DND-41 (cell line): ENCODE data around the gene TSEN2.

Source experiments
- ATAC-seq: fragments of 200-7000 bp; cut with Tn5 transposase; 3 replicates; pipeline ENCODE4 v1.9.1; 2021; ENCODE audit warnings: low read depth; ENCODE audit not compliant: insufficient read depth
- DNase-seq: peaks from one replicate; pipeline ENCODE4 v3.0.0-alpha.2; 2020
- H2AFZ ChIP-seq: 2 replicates; pipeline ENCODE4 v1.6.0; 2012; ENCODE audit warnings: low read depth, low read length
- H3K27ac ChIP-seq: 2 replicates; pipeline ENCODE4 v1.5.1; 2012; ENCODE audit warnings: low read length, inconsistent platforms
- H3K27me3 ChIP-seq: fragments of 200-600 bp; sonication (generic); 2 replicates; pipeline ENCODE4 v1.6.0; 2012; ENCODE audit warnings: low read length, mild to moderate bottlenecking, inconsistent platforms; ENCODE audit not compliant: insufficient read depth, poor library complexity
- H3K36me3 ChIP-seq: 2 replicates; pipeline ENCODE4 v1.5.1; 2012; ENCODE audit warnings: low read length, inconsistent platforms; ENCODE audit not compliant: insufficient read depth
- H3K4me1 ChIP-seq: 2 replicates; pipeline ENCODE4 v1.5.1; 2012; ENCODE audit warnings: mild to moderate bottlenecking, low read length; ENCODE audit not compliant: insufficient read depth
- H3K4me2 ChIP-seq: 2 replicates; pipeline ENCODE4 v1.6.0; 2012; ENCODE audit warnings: mild to moderate bottlenecking, moderate library complexity, low read length, inconsistent platforms; ENCODE audit not compliant: insufficient read depth
- H3K4me3 ChIP-seq, 2 experiments: fragments of 200-600 bp in 1 of 2; shearing (Covaris generic) in 1 of 2; 2 replicates each; pipeline ENCODE4 v1.5.1; 2012 to 2016; ENCODE audit warnings: inconsistent platforms in 2 of 2, low read length in 2 of 2, mild to moderate bottlenecking in 2 of 2, low read depth in 1 of 2, moderate library complexity in 1 of 2
- H3K79me2 ChIP-seq: 2 replicates; pipeline ENCODE4 v1.6.0; 2012; ENCODE audit warnings: low read length, inconsistent platforms; ENCODE audit not compliant: insufficient read depth
- H3K9ac ChIP-seq: 2 replicates; pipeline ENCODE4 v1.6.0; 2012; ENCODE audit warnings: low read depth, mild to moderate bottlenecking, inconsistent platforms, low read length, moderate library complexity
- H3K9me3 ChIP-seq: 2 replicates; pipeline ENCODE4 v1.5.1; 2012; ENCODE audit warnings: low read length, moderate library complexity, mild to moderate bottlenecking, inconsistent platforms; ENCODE audit not compliant: insufficient read depth, severe bottlenecking
- H4K20me1 ChIP-seq: 2 replicates; pipeline ENCODE4 v1.6.0; 2012; ENCODE audit warnings: low read length; ENCODE audit not compliant: insufficient read depth
- CTCF ChIP-seq: IDR thresholded peaks from 2 replicates; pipeline ENCODE4 v1.5.1; 2012; ENCODE audit warnings: borderline replicate concordance, low read length, moderate library complexity, mild to moderate bottlenecking; ENCODE audit not compliant: poor library complexity, severe bottlenecking; ENCODE audit errors: extremely low read depth
- EZH2 ChIP-seq: IDR thresholded peaks from 3 replicates; pipeline ENCODE4 v1.6.1; 2012; ENCODE audit warnings: borderline replicate concordance, low read depth, mild to moderate bottlenecking, moderate library complexity, low read length, inconsistent platforms; ENCODE audit not compliant: severe bottlenecking

Gene TSEN2

GRCh38 chr3:12577379-12577778 lies 93.1 kb downstream of the TSEN2 start:
- 0 out of 2 replicates have a peak, but pooled peaks cover 3% of the 10 kb centered on the region for H4K20me1 ChIP-seq

GRCh38 chr3:12578742-12579141 lies 94.5 kb downstream of the TSEN2 start:
- H4K20me1 ChIP-seq: 0 out of 2 replicates have a peak, but pooled peaks cover 7% of the 10 kb centered on the region
- no peak overlapping the region for H3K9ac ChIP-seq
- no peak overlapping the region for H2AFZ ChIP-seq
- peak; percentile 18 for TF ChIP-seq CTCF
- no peak for TF ChIP-seq EZH2
- H3K79me2 ChIP-seq: no peaks in the 10 kb centered on the region
- H3K4me3 ChIP-seq: no peak overlapping the region
- no peak overlapping the region for H3K4me2 ChIP-seq
- H3K4me1 ChIP-seq: no peaks in the 10 kb centered on the region
- no peak for DNase-seq
- no peak overlapping the region for H3K27ac ChIP-seq
- no peaks in the 10 kb centered on the region for H3K27me3 ChIP-seq
- H3K9me3 ChIP-seq: no peaks in the 10 kb centered on the region
- H3K36me3 ChIP-seq: peaks cover 97% of the 10 kb centered on the region
- no peak for ATAC-seq

More at GRCh38 chr3:12577379-12577778, 93.1 kb downstream of the TSEN2 start:
- Histone ChIP-seq H3K79me2 (no peaks in the 10 kb centered on the region), H3K4me1 (no peaks in the 10 kb centered on the region), H3K4me2 (no peak overlapping the region), H3K4me3 (no peak overlapping the region), H3K27ac (no peak overlapping the region), H2AFZ (no peak overlapping the region), H3K9me3 (no peaks in the 10 kb centered on the region), H3K9ac (no peak overlapping the region), H3K36me3 (peaks cover 94% of the 10 kb centered on the region), H3K27me3 (no peaks in the 10 kb centered on the region)
- DNase-seq (no peak), ATAC-seq (no peak)
- TF ChIP-seq EZH2 (no peak), CTCF (no peak)

GRCh38 chr3:12579456-12579855 lies 95.2 kb downstream of the TSEN2 start:
- Histone ChIP-seq H3K4me1 (no peaks in the 10 kb centered on the region), H3K27ac (no peak overlapping the region), H2AFZ (no peak overlapping the region), H3K4me3 (no peak overlapping the region), H3K36me3 (peaks cover 97% of the 10 kb centered on the region), H3K27me3 (no peaks in the 10 kb centered on the region), H3K9me3 (no peaks in the 10 kb centered on the region), H3K9ac (no peak overlapping the region), H3K4me2 (no peak overlapping the region), H4K20me1 (0 out of 2 replicates have a peak, but pooled peaks cover 7% of the 10 kb centered on the region), H3K79me2 (0 out of 2 replicates have a peak, but pooled peaks cover 4% of the 10 kb centered on the region)
- ATAC-seq (no peak), DNase-seq (no peak)
- no peak for TF ChIP-seq CTCF
- no peak for TF ChIP-seq EZH2
